ENCODE data around the gene SULT1C3. TPM values are rescaled to one million over a fixed set of nuclear protein-coding genes. Genes with fewer than 3 reads are reported as not detected.

SULT1C3 gene
- total RNA-seq (ENCODE audit: low replicate concordance), result not detected in 2 replicates

DNA sequence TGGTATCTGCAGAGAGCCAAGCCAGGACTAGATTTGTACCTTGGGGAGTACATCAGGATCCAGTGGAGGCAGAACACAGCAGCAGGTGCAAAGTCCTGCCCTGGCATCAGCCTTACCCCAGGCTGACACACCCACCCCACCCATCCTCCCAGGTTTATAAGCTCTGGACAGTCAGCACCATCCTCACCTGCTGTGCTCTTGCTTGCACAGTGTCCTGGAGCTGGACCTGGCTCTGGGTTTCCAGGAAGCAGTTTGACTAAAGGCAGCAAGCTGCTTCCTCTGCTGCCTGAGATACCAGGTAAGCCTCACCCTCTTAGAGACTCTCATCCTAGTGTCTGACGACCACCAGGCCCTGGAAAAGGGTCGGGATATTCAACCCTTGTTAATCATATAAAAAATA lies at the start of gene SULT1C3:
TSS of gene SULT1C3 (plus strand) at position 183 of the 400 bp plus-strand sequence. CDS start 7,227 bp downstream, outside the sequence.

DNA sequence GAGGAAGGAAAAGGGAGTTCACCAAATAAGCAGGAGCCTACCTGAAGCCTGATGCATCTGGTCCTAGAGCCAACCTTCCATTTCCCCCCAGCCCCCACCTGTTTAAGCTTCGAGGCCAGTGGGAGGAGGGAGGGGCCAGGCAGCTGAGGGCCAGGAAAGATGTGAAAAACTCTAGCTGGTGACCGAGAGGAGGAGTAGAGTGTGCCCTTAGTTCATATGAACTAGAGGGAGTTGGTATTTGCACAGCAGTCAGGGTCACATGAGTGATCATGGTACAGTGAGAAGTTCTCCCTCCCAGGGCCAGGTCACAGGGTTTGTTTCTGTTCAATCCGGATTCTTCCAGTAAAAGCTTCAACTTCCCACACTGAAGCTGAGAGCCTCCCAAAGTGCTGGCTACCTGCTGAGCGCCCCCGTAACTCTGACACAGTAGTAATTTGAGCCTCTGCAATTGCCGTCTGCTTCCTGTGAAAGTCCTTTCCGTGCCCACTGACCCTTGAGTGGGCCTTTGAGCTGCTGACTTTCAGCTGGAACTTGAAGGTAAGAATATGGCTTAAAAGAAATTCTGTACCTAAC lies 48.9 kb downstream of the SULT1C3 start, which contains the start of gene SULT1C2:
TSS of gene SULT1C2 (plus strand) at position 362 of the 573 bp plus-strand sequence. CDS start 4,773 bp downstream, outside the sequence.

Other genes with a start within 250 kb of the SULT1C3 start
- 1.1 TPM in 1 of 2 replicates, not detected in the other for gene SULT1C2, start 48.9 kb downstream of the SULT1C3 start, total RNA-seq (ENCODE audit: low replicate concordance)
- gene SULT1C4, start 138.0 kb downstream of the SULT1C3 start, total RNA-seq (ENCODE audit: low replicate concordance), result not detected in 2 replicates
- 14.4 and 15.9 TPM in 2 replicates for gene GCC2, start 209.2 kb downstream of the SULT1C3 start, total RNA-seq (ENCODE audit: low replicate concordance)